ENCODE measurements around the gene MST1.

DNA sequence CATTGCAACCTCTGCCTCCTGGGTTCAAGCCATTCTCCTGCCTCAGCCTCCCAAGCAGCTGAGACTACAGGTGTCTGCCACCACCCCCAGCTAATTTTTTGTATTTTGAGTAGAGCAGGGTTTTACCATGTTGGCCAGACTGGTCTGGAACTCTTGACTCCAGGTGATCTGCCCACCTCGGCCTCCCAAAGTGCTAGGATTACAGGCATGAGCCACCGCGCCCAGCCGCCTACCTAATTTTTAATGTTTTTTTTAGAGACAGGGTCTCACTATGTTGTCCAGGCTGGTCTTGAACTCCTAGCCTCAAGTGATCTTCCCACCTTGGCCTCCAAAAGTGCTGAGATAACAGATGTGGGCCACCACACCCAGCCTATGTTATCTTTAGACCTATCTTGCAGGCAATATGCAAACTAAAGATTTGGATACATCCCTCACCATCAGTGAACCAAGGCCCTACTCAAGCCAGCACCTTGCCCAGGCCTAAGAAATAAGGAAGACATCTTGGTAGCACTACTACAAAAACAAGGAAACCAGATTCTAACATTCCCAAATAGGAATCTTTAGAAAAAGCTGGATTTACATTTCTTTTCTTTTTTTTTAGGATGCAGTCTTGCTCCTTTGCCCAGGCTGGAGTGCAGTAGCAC, 40.8 kb upstream of the MST1 start:
- TF ChIP-seq POLR2A (IDR thresholded peaks at IDR 0.05) (no peak), CTCF (IDR thresholded peaks at IDR 0.05) (no peak)

All from esophagus squamous epithelium (tissue), 4 donors.